GM23338 (cell line): Measurements from ENCODE around the gene BRD7. TPM values are rescaled to one million over a fixed set of nuclear protein-coding genes. Genes with fewer than 3 reads are reported as not detected.

ENCODE experiments used
- ATAC-seq: fragments of 200-7000 bp; cut with Tn5 transposase; 3 replicates; pipeline ENCODE4 v1.9.1; 2020
- DNase-seq: peaks from one replicate; pipeline ENCODE4 v3.0.0-alpha.2; 2015; ENCODE audit warnings: low spot score
- H2AFZ ChIP-seq: fragments of 200-600 bp; sonication (generic); 2 replicates; pipeline ENCODE4 v1.8.0; 2016; ENCODE audit warnings: antibody characterized with exemption, mild to moderate bottlenecking, moderate library complexity
- H3F3A ChIP-seq: fragments of 200-600 bp; sonication (generic); replicated peaks from 2 replicates; pipeline ENCODE4 v1.8.0; 2017; ENCODE audit warnings: antibody characterized with exemption, mixed run types, low read depth
- H3K27ac ChIP-seq: fragments of 200-600 bp; sonication (generic); 2 replicates; pipeline ENCODE4 v1.6.1; 2016; ENCODE audit warnings: low read depth
- H3K27me3 ChIP-seq: fragments of 200-600 bp; sonication (generic); 2 replicates; pipeline ENCODE4 v1.8.0; 2016; ENCODE audit warnings: mild to moderate bottlenecking, mixed run types, moderate library complexity; ENCODE audit not compliant: insufficient read depth
- H3K36me3 ChIP-seq: fragments of 200-600 bp; sonication (generic); 2 replicates; pipeline ENCODE4 v1.8.0; 2016; ENCODE audit warnings: mild to moderate bottlenecking; ENCODE audit not compliant: insufficient read depth
- H3K4me1 ChIP-seq: fragments of 200-600 bp; sonication (generic); 2 replicates; pipeline ENCODE4 v1.8.0; 2016; ENCODE audit warnings: mild to moderate bottlenecking, moderate library complexity; ENCODE audit not compliant: insufficient read depth
- H3K4me2 ChIP-seq: fragments of 200-600 bp; sonication (generic); 2 replicates; pipeline ENCODE4 v1.7.1; 2017; ENCODE audit warnings: mixed run types
- H3K4me3 ChIP-seq: fragments of 200-600 bp; sonication (generic); 2 replicates; pipeline ENCODE4 v1.6.1; 2016; ENCODE audit warnings: mixed run types
- H3K79me2 ChIP-seq: fragments of 200-600 bp; sonication (generic); replicated peaks from 2 replicates; pipeline ENCODE4 v1.8.0; 2017; ENCODE audit warnings: mild to moderate bottlenecking; ENCODE audit not compliant: insufficient read depth
- H3K9me2 ChIP-seq: fragments of 200-600 bp; sonication (generic); 2 replicates; pipeline ENCODE4 v1.8.0; 2017; ENCODE audit not compliant: insufficient read depth
- H4K20me1 ChIP-seq: fragments of 200-600 bp; sonication (generic); replicated peaks from 2 replicates; pipeline ENCODE4 v1.8.0; 2017; ENCODE audit warnings: mild to moderate bottlenecking; ENCODE audit not compliant: insufficient read depth
- H3K27ac Mint-ChIP-seq: 2 replicates; pipeline ENCODE4 v1.8.0; 2020; ENCODE audit warnings: inconsistent platforms, mild to moderate bottlenecking, moderate library complexity, mixed read lengths
- H3K27me3 Mint-ChIP-seq: 3 replicates; pipeline ENCODE4 v1.8.0; 2022; ENCODE audit warnings: low read depth, mild to moderate bottlenecking, moderate library complexity, mixed read lengths, inconsistent platforms; ENCODE audit not compliant: insufficient read depth, poor library complexity
- H3K36me3 Mint-ChIP-seq: 3 replicates; pipeline ENCODE4 v1.8.0; 2021; ENCODE audit warnings: low read depth, mild to moderate bottlenecking, inconsistent platforms, moderate library complexity, mixed read lengths
- H3K4me1 Mint-ChIP-seq: 3 replicates; pipeline ENCODE4 v1.8.0; 2020; ENCODE audit warnings: mild to moderate bottlenecking, inconsistent platforms, mixed read lengths
- H3K4me3 Mint-ChIP-seq: 3 replicates; pipeline ENCODE4 v1.8.0; 2021; ENCODE audit warnings: moderate library complexity, mild to moderate bottlenecking, inconsistent platforms, mixed read lengths
- H3K9me3 Mint-ChIP-seq: 3 replicates; pipeline ENCODE4 v1.8.0; 2020; ENCODE audit warnings: moderate library complexity, mild to moderate bottlenecking, inconsistent platforms, mixed read lengths
- CREB1 ChIP-seq: fragments of 250-450 bp; sonication (Bioruptor Pico); IDR thresholded peaks from 2 replicates; pipeline ENCODE4 v1.5.0; 2020; ENCODE audit warnings: low read depth, mild to moderate bottlenecking, moderate library complexity
- CTCF ChIP-seq, 2 experiments: fragments of 200-600 bp in 1 of 2; sonication (generic) in 1 of 2; conservative IDR thresholded peaks; 2 replicates each; pipeline versions ENCODE4 v1.5.1 to v1.6.1; 2016 to 2017; ENCODE audit warnings: antibody characterized with exemption in 2 of 2, low read depth in 2 of 2, mild to moderate bottlenecking in 2 of 2, moderate library complexity in 1 of 2
- ETS1 ChIP-seq: IDR thresholded peaks from 2 replicates; pipeline ENCODE4 v1.6.1; 2016; ENCODE audit warnings: antibody characterized with exemption
- EZH2 ChIP-seq: fragments of 200-600 bp; sonication (generic); IDR thresholded peaks from one replicate; pipeline ENCODE4 v1.8.0; 2017; ENCODE audit warnings: antibody characterized with exemption, mild to moderate bottlenecking, low read depth; ENCODE audit not compliant: unreplicated experiment
- EZH2phosphoT487 ChIP-seq: fragments of 200-600 bp; sonication (generic); IDR thresholded peaks from one replicate; pipeline ENCODE4 v1.8.1; 2018; ENCODE audit warnings: antibody characterized with exemption; ENCODE audit not compliant: unreplicated experiment
- JUNB ChIP-seq: IDR thresholded peaks from one replicate; pipeline ENCODE4 v1.6.1; 2016; ENCODE audit warnings: antibody characterized with exemption; ENCODE audit not compliant: unreplicated experiment
- POLR2AphosphoS5 ChIP-seq: IDR thresholded peaks from 2 replicates; pipeline ENCODE4 v1.6.1; 2016; ENCODE audit warnings: antibody characterized with exemption, low read depth
- STAT1 ChIP-seq: IDR thresholded peaks from one replicate; pipeline ENCODE4 v1.6.1; 2016; ENCODE audit warnings: antibody characterized with exemption; ENCODE audit not compliant: unreplicated experiment
- ZNF114 ChIP-seq: fragments of 250-450 bp; sonication (Bioruptor Pico); IDR thresholded peaks from 2 replicates; pipeline ENCODE4 v1.5.0; 2020; ENCODE audit warnings: mild to moderate bottlenecking, moderate library complexity
- ZNF331 ChIP-seq: fragments of 250-450 bp; sonication (Bioruptor Pico); IDR thresholded peaks from 2 replicates; pipeline ENCODE4 v1.5.0; 2020; ENCODE audit warnings: low read depth, mild to moderate bottlenecking, moderate library complexity
- ZNF462 ChIP-seq: fragments of 250-450 bp; sonication (Bioruptor Pico); IDR thresholded peaks from 2 replicates; pipeline ENCODE4 v1.5.0; 2020; ENCODE audit warnings: mild to moderate bottlenecking, moderate library complexity
- polyA plus RNA-seq: library from polyadenylated mRNA; unstranded; fragments of >200 nt; fragmentation: Nextera tagmentation; extraction: Ambion mirVana; gene quantifications from 2 replicates; pipeline ENCODE4 v1.2.1, GENCODE V29; 2016
- total RNA-seq: library from RNA; depleted of rRNA; stranded (reverse); fragments of >200 nt; shearing (Covaris generic); gene quantifications from 2 replicates; pipeline ENCODE4 v1.2.3, GENCODE V29; 2014

BRD7 gene
- total and polyA plus RNA-seq, 2 experiments from 2014 or later = 93.0 to 149 TPM

GRCh38 chr16:50281391-50282009, 87.3 kb downstream of the BRD7 start:
- H3K4me2 ChIP-seq = no peak overlapping the region
- H3K27me3 Mint-ChIP-seq = peaks cover 2% of the 10 kb centered on the region
- H3K36me3 Mint-ChIP-seq = no peaks in the 10 kb centered on the region
- H3K9me2 ChIP-seq = no peaks in the 10 kb centered on the region
- no peak overlapping the region for H3K4me3 Mint-ChIP-seq
- H3K79me2 ChIP-seq = no peaks in the 10 kb centered on the region
- no peak overlapping the region for H3K27ac Mint-ChIP-seq
- no peak overlapping the region; the same call in 1 of the 2 replicates for H2AFZ ChIP-seq
- peaks cover 20% of the 10 kb centered on the region for H3K4me1 Mint-ChIP-seq
- no peaks in the 10 kb centered on the region; the same call in 1 of the 2 replicates for H4K20me1 ChIP-seq
- TF ChIP-seq CREB1 (CRISPR knock-in tag) = no peak
- no peak for TF ChIP-seq ZNF331 (CRISPR knock-in tag)
- peak in 1 of 2 experiments; percentile 21; a peak in 1 of 4 replicates for TF ChIP-seq CTCF (conservative IDR thresholded peaks at IDR 0.05; ENCODE audit: low read depth in 2 of 2)
- TF ChIP-seq ETS1 = no peak
- H3K36me3 ChIP-seq = no peaks in the 10 kb centered on the region
- no peak overlapping the region for H3K4me3 ChIP-seq
- H3K4me1 ChIP-seq = peaks cover 11% of the 10 kb centered on the region
- H3K9me3 Mint-ChIP-seq = peaks cover 2% of the 10 kb centered on the region; the same call in 1 of the 3 replicates
- no peak overlapping the region for H3K27ac ChIP-seq
- peak; percentile 24 for ATAC-seq
- H3K27me3 ChIP-seq = no peaks in the 10 kb centered on the region
- H3F3A ChIP-seq = no peaks in the 10 kb centered on the region
- DNase-seq = no peak

- no peaks in the 10 kb centered on the region for H3K9me3 Mint-ChIP-seq
- no peak overlapping the region for H3K4me3 Mint-ChIP-seq
- Histone ChIP-seq H3K36me3 (no peaks in the 10 kb centered on the region), H3K79me2 (no peaks in the 10 kb centered on the region), H3F3A (no peaks in the 10 kb centered on the region), H3K4me2 (no peak overlapping the region), H3K4me1 (peaks cover 11% of the 10 kb centered on the region), H3K9me2 (no peaks in the 10 kb centered on the region), H3K27ac (no peak overlapping the region), H3K27me3 (no peaks in the 10 kb centered on the region), H3K4me3 (no peak overlapping the region), H4K20me1 (no peaks in the 10 kb centered on the region; the same call in 1 of the 2 replicates), H2AFZ (no peak overlapping the region)
- no peak overlapping the region for H3K27ac Mint-ChIP-seq
- H3K27me3 Mint-ChIP-seq = peaks cover 2% of the 10 kb centered on the region
- H3K4me1 Mint-ChIP-seq = peaks cover 20% of the 10 kb centered on the region
- H3K36me3 Mint-ChIP-seq = no peaks in the 10 kb centered on the region
- DNase-seq (no peak), ATAC-seq (no peak)
- no peak for TF ChIP-seq ZNF462 (CRISPR knock-in tag)
- no peak for TF ChIP-seq STAT1
- no peak for TF ChIP-seq EZH2phosphoT487
- TF ChIP-seq ZNF331 (CRISPR knock-in tag) = no peak
- no peak for TF ChIP-seq ETS1
- TF ChIP-seq ZNF114 (CRISPR knock-in tag) = no peak
- no peak for TF ChIP-seq POLR2AphosphoS5
- TF ChIP-seq EZH2 = no peak
- no peak for TF ChIP-seq JUNB
Measured at GRCh38 chr16:50280932-50281331, 87.9 kb downstream of the BRD7 start.
